Measurements from ENCODE around the gene C11orf52. TPM values are rescaled to one million over a fixed set of nuclear protein-coding genes. Genes with fewer than 3 reads are reported as not detected.

C11orf52 gene
- total and polyA plus RNA-seq, 12 donors, result 0.53 to 4.2 (median 2.1) TPM; not detected in 2

DNA sequence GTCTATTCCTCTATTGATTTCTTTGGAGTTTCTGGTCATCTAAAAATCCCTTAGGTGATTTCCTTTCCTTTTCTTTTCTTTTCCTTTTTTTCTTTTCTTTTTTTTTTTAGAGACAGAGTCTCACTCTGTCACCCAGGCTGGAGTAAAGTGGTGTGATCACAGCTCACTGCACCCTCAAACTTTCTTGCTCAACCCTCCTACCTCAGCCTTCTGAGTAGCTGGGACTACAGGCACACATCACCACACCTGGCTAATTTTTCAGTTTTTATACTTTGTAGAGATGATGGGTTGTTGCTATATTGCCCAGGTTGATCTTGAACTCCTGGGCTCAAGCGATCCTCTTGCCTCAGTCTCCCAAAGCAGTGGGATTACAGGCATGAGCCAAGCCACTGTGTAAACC, 1.9 kb upstream of the C11orf52 start:
- no peak overlapping the region for H3K4me3 ChIP-seq
- no peaks in the 10 kb centered on the region for H3K9me3 ChIP-seq (replicated peaks in 1 of 3)
- no peak for DNase-seq
- WGBS, 4 donors, result 85 to 100% (median 95%) methylated on average over 1 of the region's 1 CpG
- H3K27ac ChIP-seq, result no peak overlapping the region
- peaks cover 8 to 12% of the 10 kb centered on the region in 2 donors for H3K4me1 ChIP-seq (replicated peaks in 1 of 2)
- TF ChIP-seq POLR2A (IDR thresholded peaks at IDR 0.05) (no peak), CTCF (IDR thresholded peaks at IDR 0.05) (no peak)
- no peaks in the 10 kb centered on the region for H3K27me3 ChIP-seq
- intact Hi-C loops (cut with DNase I), result no loop called here
- H3K36me3 ChIP-seq (replicated peaks in 1 of 2), result no peaks in the 10 kb centered on the region

DNA sequence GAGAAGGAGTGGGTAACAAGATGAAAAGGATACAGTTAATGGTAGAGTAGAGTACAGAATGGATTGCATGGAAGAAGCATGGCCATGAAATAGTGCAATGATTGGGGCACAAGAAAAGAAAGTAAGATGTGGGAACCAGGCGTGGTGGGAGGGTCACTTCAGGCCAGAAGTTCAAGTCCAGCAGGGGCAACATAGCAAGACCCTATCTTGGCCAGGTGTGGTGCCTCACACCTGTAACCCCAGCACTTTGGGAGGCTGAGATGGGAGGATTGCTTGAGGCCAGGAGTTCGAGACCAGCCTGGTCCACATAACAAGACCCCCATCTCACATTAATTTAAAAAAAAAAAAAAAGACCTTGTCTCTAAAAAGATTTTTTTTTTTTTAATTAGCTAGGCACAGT, 1.4 kb upstream of the C11orf52 start:
- Histone ChIP-seq H3K27me3 (no peaks in the 10 kb centered on the region), H3K27ac (no peak overlapping the region), H3K9me3 (replicated peaks in 1 of 3) (no peaks in the 10 kb centered on the region), H3K36me3 (replicated peaks in 1 of 2) (no peaks in the 10 kb centered on the region), H3K4me1 (replicated peaks in 1 of 2) (peaks cover 4 to 12% of the 10 kb centered on the region in 2 donors), H3K4me3 (no peak overlapping the region)
- TF ChIP-seq CTCF (IDR thresholded peaks at IDR 0.05) (no peak), POLR2A (IDR thresholded peaks at IDR 0.05) (no peak)
- no peak for DNase-seq
- intact Hi-C loops (cut with DNase I), result no loop called here
- 82 to 93% (median 90%) methylated on average over 2 of the region's 2 CpGs for WGBS, 4 donors

DNA sequence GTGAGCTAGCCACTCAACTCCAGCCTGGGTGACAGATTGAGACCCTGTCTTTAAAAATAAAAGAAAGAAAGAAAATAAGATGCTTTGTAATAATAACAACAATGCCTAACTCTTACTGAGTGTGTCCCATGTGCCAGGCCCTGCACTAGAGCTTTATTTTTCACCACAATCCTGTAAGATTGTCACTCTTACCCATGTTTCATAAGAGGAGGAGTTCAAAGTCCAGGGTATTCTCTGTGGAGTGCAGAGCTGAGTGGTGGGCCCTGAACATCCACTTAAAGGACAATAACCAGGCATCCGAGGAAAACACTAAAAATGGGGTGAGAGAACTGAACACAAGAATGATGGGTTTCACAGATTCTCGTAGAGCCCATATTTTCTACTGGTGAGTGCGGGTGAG, 925 bp upstream of the C11orf52 start:
- Histone ChIP-seq H3K4me1 (replicated peaks in 1 of 2) (peaks cover 0 to 14% of the 10 kb centered on the region in 2 donors), H3K4me3 (no peak overlapping the region), H3K27me3 (no peaks in the 10 kb centered on the region), H3K9me3 (replicated peaks in 1 of 3) (no peaks in the 10 kb centered on the region), H3K36me3 (replicated peaks in 1 of 2) (no peaks in the 10 kb centered on the region), H3K27ac (no peak overlapping the region)
- WGBS, 4 donors, result 89 to 100% (median 93%) methylated on average over 3 of the region's 3 CpGs
- intact Hi-C loops (cut with DNase I), result no loop called here
- no peak for DNase-seq
- TF ChIP-seq CTCF (IDR thresholded peaks at IDR 0.05) (no peak), POLR2A (IDR thresholded peaks at IDR 0.05) (no peak)

DNA sequence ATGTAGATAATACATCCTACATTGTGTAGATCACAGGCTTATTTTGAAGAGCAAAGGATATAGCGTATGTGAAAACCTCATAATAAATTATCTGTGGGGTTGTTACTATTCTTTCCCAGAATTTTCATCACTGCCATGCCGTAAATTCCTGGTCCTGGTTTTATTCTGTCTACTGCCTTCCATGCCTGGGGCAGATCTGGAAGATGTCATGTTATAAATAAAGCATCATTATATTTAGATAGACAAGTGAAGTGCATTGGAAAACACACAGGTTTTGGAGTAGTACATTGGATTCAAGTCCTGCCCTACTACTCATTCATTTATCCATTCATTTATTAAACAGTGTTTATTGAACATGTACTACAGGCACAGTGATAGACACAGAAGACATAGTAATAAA, 2.2 kb downstream of the C11orf52 start:
- WGBS, 4 donors, result 45 to 89% (median 66%) methylated on average over 2 of the region's 2 CpGs
- no peak for DNase-seq
- no peaks in the 10 kb centered on the region for H3K27me3 ChIP-seq
- intact Hi-C loops (cut with DNase I), result loop anchor here in 1 of 2 donors (10.0 kb wide), 1 partner anchor 46 kb away; the partner anchor contains the start of genes ALG9, CFAP68 and FDXACB1
- H3K4me1 ChIP-seq (replicated peaks in 1 of 2), result peaks cover 12 to 16% of the 10 kb centered on the region in 2 donors
- H3K4me3 ChIP-seq, result no peak overlapping the region
- no peaks in the 10 kb centered on the region for H3K36me3 ChIP-seq (replicated peaks in 1 of 2)
- H3K27ac ChIP-seq, result no peak overlapping the region
- TF ChIP-seq CTCF (IDR thresholded peaks at IDR 0.05), result no peak
- TF ChIP-seq POLR2A (IDR thresholded peaks at IDR 0.05), result no peak
- no peaks in the 10 kb centered on the region for H3K9me3 ChIP-seq (replicated peaks in 1 of 3)
